Activated naive CD8-positive, alpha-beta T cell (primary cell): ENCODE results near the gene NMT1.

ENCODE experiments used
- H3K27ac Mint-ChIP-seq: one replicate; pipeline ENCODE4 v1.8.0; 2021; ENCODE audit warnings: mixed read lengths
- H3K27me3 Mint-ChIP-seq: one replicate; pipeline ENCODE4 v1.8.0; 2021; ENCODE audit warnings: mixed read lengths
- H3K36me3 Mint-ChIP-seq: one replicate; pipeline ENCODE4 v1.8.0; 2021; ENCODE audit warnings: mixed read lengths
- H3K4me1 Mint-ChIP-seq: one replicate; pipeline ENCODE4 v1.8.0; 2021; ENCODE audit warnings: low read depth, mixed read lengths
- H3K4me3 Mint-ChIP-seq: one replicate; pipeline ENCODE4 v1.8.0; 2021; ENCODE audit warnings: mild to moderate bottlenecking, mixed read lengths
- H3K9me3 Mint-ChIP-seq: one replicate; pipeline ENCODE4 v1.8.0; 2021; ENCODE audit warnings: low read depth, mixed read lengths

The NMT1 gene

GRCh38 chr17:45029758-45030423 lies 31.2 kb upstream of the NMT1 start:
- Mint-ChIP-seq H3K4me1 (peaks cover 2% of the 10 kb centered on the region), H3K9me3 (no peaks in the 10 kb centered on the region), H3K4me3 (no peak overlapping the region), H3K27ac (no peak overlapping the region), H3K27me3 (no peaks in the 10 kb centered on the region), H3K36me3 (peaks cover 5% of the 10 kb centered on the region)

- no peaks in the 10 kb centered on the region for H3K9me3 Mint-ChIP-seq
These were observed 30.4 kb upstream of the NMT1 start for GRCh38 chr17:45030733-45031132.

GRCh38 chr17:45031231-45032173 lies 29.6 kb upstream of the NMT1 start:
- Mint-ChIP-seq H3K27me3 (no peaks in the 10 kb centered on the region), H3K27ac (no peak overlapping the region), H3K4me1 (peaks cover 2% of the 10 kb centered on the region), H3K9me3 (no peaks in the 10 kb centered on the region), H3K36me3 (peaks cover 5% of the 10 kb centered on the region), H3K4me3 (no peak overlapping the region)

More at GRCh38 chr17:45030733-45031132, 30.4 kb upstream of the NMT1 start:
- peaks cover 2% of the 10 kb centered on the region for H3K4me1 Mint-ChIP-seq
- H3K4me3 Mint-ChIP-seq, result no peak overlapping the region
- peaks cover 5% of the 10 kb centered on the region for H3K36me3 Mint-ChIP-seq
- H3K27ac Mint-ChIP-seq, result no peak overlapping the region
- H3K27me3 Mint-ChIP-seq, result no peaks in the 10 kb centered on the region

- Mint-ChIP-seq H3K27ac (no peak overlapping the region), H3K4me3 (no peak overlapping the region), H3K36me3 (peaks cover 5% of the 10 kb centered on the region), H3K4me1 (peaks cover 4% of the 10 kb centered on the region), H3K9me3 (no peaks in the 10 kb centered on the region), H3K27me3 (no peaks in the 10 kb centered on the region)
These were observed 29.0 kb upstream of the NMT1 start for GRCh38 chr17:45032174-45032541.

DNA sequence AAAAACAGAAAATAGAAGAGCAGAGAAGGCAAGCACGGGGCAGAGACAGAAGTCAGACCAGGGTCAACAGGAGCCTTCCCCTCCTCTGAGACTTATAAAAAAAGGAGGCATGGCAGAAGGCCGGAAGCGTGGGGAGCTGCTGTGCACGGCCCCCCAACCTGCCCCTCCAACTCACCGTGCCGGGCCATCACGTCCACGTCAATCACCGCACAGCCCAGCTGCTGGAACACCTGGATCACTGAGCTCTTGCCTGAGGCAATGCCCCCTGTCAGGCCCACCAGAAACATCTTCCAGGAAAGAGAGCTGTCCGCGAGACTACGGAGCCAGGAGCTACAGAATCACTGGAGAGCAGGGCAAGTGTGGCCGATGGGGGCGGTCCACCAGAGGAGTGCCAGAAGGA lies 26.5 kb upstream of the NMT1 start:
- Mint-ChIP-seq H3K9me3 (no peaks in the 10 kb centered on the region), H3K36me3 (peaks cover 5% of the 10 kb centered on the region), H3K27ac (no peak overlapping the region), H3K27me3 (no peaks in the 10 kb centered on the region), H3K4me1 (peaks cover 6% of the 10 kb centered on the region), H3K4me3 (no peak overlapping the region)

- peaks cover 5% of the 10 kb centered on the region for H3K36me3 Mint-ChIP-seq
- H3K9me3 Mint-ChIP-seq, result no peaks in the 10 kb centered on the region
- H3K27me3 Mint-ChIP-seq, result no peaks in the 10 kb centered on the region
- no peak overlapping the region for H3K27ac Mint-ChIP-seq
- no peak overlapping the region for H3K4me3 Mint-ChIP-seq
- peaks cover 6% of the 10 kb centered on the region for H3K4me1 Mint-ChIP-seq
These were observed 25.3 kb upstream of the NMT1 start for GRCh38 chr17:45035848-45036247.

DNA sequence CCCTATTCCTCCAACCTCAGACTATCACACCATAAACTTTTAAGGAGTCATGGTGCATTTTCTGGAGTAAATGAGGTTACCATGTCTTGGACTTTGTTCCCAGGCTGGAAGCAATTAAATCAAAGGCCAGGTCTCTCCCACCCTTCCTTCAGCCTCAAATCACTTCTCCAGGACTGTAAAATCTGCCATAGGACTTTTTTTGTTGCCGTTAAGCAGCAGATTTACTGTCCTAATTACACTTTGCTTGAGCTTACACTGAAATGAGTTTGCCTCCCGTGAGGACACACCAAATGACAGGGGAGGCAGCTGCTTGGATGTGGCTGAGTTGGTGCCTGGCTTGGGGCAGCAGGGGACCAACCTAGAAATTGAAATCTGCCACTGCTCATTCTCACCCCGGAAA lies 24.4 kb upstream of the NMT1 start:
- H3K27me3 Mint-ChIP-seq, result no peaks in the 10 kb centered on the region
- H3K27ac Mint-ChIP-seq, result peak overlapping the region; percentile 28
- H3K9me3 Mint-ChIP-seq, result no peaks in the 10 kb centered on the region
- H3K4me3 Mint-ChIP-seq, result no peak overlapping the region
- peaks cover 5% of the 10 kb centered on the region for H3K36me3 Mint-ChIP-seq
- H3K4me1 Mint-ChIP-seq, result peaks cover 3% of the 10 kb centered on the region

- H3K4me1 Mint-ChIP-seq, result peaks cover 12% of the 10 kb centered on the region
- H3K4me3 Mint-ChIP-seq, result no peak overlapping the region
- H3K27me3 Mint-ChIP-seq, result no peaks in the 10 kb centered on the region
- no peaks in the 10 kb centered on the region for H3K9me3 Mint-ChIP-seq
- no peak overlapping the region for H3K27ac Mint-ChIP-seq
- H3K36me3 Mint-ChIP-seq, result peaks cover 5% of the 10 kb centered on the region
These were observed 22.1 kb upstream of the NMT1 start for GRCh38 chr17:45038728-45039634.

GRCh38 chr17:45040459-45040858 lies 20.7 kb upstream of the NMT1 start:
- H3K9me3 Mint-ChIP-seq, result no peaks in the 10 kb centered on the region
- H3K27me3 Mint-ChIP-seq, result no peaks in the 10 kb centered on the region
- H3K4me3 Mint-ChIP-seq, result no peak overlapping the region
- H3K36me3 Mint-ChIP-seq, result no peaks in the 10 kb centered on the region
- H3K4me1 Mint-ChIP-seq, result peaks cover 16% of the 10 kb centered on the region
- H3K27ac Mint-ChIP-seq, result no peak overlapping the region

GRCh38 chr17:45042346-45043120 lies 18.6 kb upstream of the NMT1 start:
- no peaks in the 10 kb centered on the region for H3K9me3 Mint-ChIP-seq
- no peaks in the 10 kb centered on the region for H3K36me3 Mint-ChIP-seq
- H3K27ac Mint-ChIP-seq, result no peak overlapping the region
- no peaks in the 10 kb centered on the region for H3K27me3 Mint-ChIP-seq
- peaks cover 25% of the 10 kb centered on the region for H3K4me1 Mint-ChIP-seq
- H3K4me3 Mint-ChIP-seq, result no peak overlapping the region

- peaks cover 29% of the 10 kb centered on the region for H3K4me1 Mint-ChIP-seq
- H3K27me3 Mint-ChIP-seq, result no peaks in the 10 kb centered on the region
- no peak overlapping the region for H3K4me3 Mint-ChIP-seq
- H3K9me3 Mint-ChIP-seq, result no peaks in the 10 kb centered on the region
- peak overlapping the region; percentile 64 for H3K27ac Mint-ChIP-seq
- no peaks in the 10 kb centered on the region for H3K36me3 Mint-ChIP-seq
These were observed 17.1 kb upstream of the NMT1 start for GRCh38 chr17:45043813-45044540.

- Mint-ChIP-seq H3K4me3 (no peak overlapping the region), H3K36me3 (no peaks in the 10 kb centered on the region), H3K27me3 (no peaks in the 10 kb centered on the region), H3K27ac (peak overlapping the region; percentile 77), H3K4me1 (peaks cover 43% of the 10 kb centered on the region), H3K9me3 (no peaks in the 10 kb centered on the region)
These were observed 14.5 kb upstream of the NMT1 start for GRCh38 chr17:45046537-45047125.

DNA sequence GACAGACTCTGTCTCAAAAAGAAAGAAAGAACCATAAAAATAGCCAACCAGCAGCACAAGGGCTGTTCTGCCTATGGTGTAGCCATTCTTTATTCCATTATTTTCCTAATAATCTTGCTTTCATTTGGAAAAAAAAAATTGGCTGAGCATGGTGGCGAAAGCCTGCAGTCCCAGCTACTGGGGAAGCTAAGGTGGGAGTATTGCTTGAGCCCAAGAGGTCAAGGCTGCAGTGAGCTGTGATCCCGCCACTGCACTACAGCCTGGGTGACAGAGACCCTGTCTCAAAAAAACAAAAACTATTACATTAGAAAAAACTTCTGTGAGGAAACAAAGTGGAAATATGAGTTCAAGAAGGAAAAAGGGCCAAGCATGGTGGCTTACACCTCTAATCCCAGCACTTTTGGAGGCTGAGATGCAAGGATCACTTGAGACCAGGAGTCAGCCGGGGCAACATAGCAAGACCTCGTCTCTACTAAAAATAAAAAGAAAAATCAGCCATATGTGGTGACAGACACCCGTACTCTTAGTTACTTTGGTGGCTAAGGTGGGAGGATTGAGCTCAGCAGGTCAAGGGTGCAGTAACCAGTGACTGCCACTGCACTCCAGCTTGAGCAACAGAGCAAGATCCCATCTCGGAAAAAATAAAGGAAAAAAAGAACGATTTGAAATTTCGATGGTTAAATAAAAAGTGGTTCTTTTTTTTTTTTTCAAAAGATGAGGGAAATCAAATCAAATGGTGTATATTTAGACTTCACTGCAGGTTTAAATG lies 12.1 kb upstream of the NMT1 start:
- Mint-ChIP-seq H3K27ac (peak overlapping the region; percentile 72), H3K36me3 (no peaks in the 10 kb centered on the region), H3K9me3 (no peaks in the 10 kb centered on the region), H3K27me3 (no peaks in the 10 kb centered on the region), H3K4me3 (peak overlapping the region; percentile 65), H3K4me1 (peaks cover 41% of the 10 kb centered on the region)
